ENCODE data around the gene ARMH3.

DNA sequence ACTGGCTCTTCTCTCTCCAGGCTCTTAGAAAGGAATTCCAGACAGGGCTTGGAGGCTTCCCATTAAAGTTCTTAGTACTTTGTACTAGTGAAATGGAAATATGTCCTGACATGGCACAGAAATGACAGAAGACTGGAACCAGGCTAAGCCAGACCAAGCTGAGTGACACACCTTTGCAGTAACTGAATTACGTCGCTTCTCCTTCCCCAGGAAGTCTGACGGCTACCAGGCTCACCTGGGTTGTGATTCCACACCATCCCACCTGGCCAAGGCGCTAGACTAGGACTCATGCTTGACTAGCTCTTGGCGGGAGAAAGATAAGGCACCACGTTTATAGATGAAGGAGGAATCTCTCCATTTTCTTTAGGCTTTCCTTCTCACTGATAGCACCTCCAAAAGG, 161.7 kb downstream of the ARMH3 start:
- TF ChIP-seq, protein P1, sequence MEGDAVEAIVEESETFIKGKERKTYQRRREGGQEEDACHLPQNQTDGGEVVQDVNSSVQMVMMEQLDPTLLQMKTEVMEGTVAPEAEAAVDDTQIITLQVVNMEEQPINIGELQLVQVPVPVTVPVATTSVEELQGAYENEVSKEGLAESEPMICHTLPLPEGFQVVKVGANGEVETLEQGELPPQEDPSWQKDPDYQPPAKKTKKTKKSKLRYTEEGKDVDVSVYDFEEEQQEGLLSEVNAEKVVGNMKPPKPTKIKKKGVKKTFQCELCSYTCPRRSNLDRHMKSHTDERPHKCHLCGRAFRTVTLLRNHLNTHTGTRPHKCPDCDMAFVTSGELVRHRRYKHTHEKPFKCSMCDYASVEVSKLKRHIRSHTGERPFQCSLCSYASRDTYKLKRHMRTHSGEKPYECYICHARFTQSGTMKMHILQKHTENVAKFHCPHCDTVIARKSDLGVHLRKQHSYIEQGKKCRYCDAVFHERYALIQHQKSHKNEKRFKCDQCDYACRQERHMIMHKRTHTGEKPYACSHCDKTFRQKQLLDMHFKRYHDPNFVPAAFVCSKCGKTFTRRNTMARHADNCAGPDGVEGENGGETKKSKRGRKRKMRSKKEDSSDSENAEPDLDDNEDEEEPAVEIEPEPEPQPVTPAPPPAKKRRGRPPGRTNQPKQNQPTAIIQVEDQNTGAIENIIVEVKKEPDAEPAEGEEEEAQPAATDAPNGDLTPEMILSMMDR (IDR thresholded peaks at IDR 0.05; ENCODE audit: low read length) = no peak
- TF ChIP-seq EZH2phosphoT487 (IDR thresholded peaks at IDR 0.05; ENCODE audit: low read length) = no peak
